ENCODE results near the gene GALNTL6.

DNA sequence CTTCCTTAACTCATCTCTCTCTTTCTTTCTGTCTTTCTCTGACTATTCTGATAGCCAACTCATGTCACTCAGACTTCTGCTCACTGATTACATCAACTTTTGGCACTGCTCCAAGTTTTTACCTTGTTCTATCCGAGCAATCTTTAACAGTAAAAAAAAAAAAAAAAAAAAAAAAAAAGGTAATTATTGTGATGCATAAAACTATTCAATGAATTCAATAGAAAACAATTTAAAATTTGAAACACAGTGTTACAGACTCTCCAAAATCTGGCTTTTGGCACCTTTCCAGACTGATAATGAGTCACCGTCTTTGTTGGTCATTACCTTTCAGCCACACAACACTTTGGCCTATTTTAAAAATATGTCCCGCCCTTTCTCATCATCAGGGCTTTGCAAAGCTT, 229.5 kb downstream of the GALNTL6 start:
- TF ChIP-seq, protein P1, sequence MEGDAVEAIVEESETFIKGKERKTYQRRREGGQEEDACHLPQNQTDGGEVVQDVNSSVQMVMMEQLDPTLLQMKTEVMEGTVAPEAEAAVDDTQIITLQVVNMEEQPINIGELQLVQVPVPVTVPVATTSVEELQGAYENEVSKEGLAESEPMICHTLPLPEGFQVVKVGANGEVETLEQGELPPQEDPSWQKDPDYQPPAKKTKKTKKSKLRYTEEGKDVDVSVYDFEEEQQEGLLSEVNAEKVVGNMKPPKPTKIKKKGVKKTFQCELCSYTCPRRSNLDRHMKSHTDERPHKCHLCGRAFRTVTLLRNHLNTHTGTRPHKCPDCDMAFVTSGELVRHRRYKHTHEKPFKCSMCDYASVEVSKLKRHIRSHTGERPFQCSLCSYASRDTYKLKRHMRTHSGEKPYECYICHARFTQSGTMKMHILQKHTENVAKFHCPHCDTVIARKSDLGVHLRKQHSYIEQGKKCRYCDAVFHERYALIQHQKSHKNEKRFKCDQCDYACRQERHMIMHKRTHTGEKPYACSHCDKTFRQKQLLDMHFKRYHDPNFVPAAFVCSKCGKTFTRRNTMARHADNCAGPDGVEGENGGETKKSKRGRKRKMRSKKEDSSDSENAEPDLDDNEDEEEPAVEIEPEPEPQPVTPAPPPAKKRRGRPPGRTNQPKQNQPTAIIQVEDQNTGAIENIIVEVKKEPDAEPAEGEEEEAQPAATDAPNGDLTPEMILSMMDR (IDR thresholded peaks at IDR 0.05): no peak
- no peak for TF ChIP-seq POLR2AphosphoS5 (IDR thresholded peaks at IDR 0.05)

Measured in suprapubic skin (tissue), 3 donors.